Kidney (tissue), 14 donors: Measurements from ENCODE around the gene MBD3L4. TPM values are rescaled to one million over a fixed set of nuclear protein-coding genes. Genes with fewer than 3 reads are reported as not detected.

ENCODE experiments used
- DNase-seq, 5 donors: peaks; one replicate each; pipeline ENCODE4 v3.0.0-alpha.2; 2013 to 2020
- FAIRE-seq: peaks from 2 replicates; lab custom pipeline; 2012; peaks lifted over from hg19 to GRCh38; lab: Jason Lieb, UNC
- H3K27ac ChIP-seq, 2 donors: one replicate each; pipeline ENCODE4 v1.7.0; 2013; ENCODE audit warnings: low read depth in 2 of 2, low read length in 2 of 2, inconsistent platforms in 1 of 2
- H3K27me3 ChIP-seq: one replicate; pipeline ENCODE4 v1.7.1; 2013; ENCODE audit warnings: low read length, inconsistent platforms; ENCODE audit not compliant: control insufficient read depth, insufficient read depth
- H3K36me3 ChIP-seq, 3 donors: one replicate each; pipeline versions ENCODE4 v1.7.0 to v1.7.1; 2013; ENCODE audit warnings: low read length in 3 of 3, control low read depth in 1 of 3, inconsistent platforms in 1 of 3; ENCODE audit not compliant: insufficient read depth in 3 of 3, control insufficient read depth in 2 of 3
- H3K4me1 ChIP-seq, 3 donors: one replicate each; pipeline versions ENCODE4 v1.7.0 to v1.7.1; 2013; ENCODE audit warnings: low read length in 3 of 3, inconsistent platforms in 1 of 3, low read depth in 1 of 3; ENCODE audit not compliant: control insufficient read depth in 2 of 3, insufficient read depth in 2 of 3
- H3K4me3 ChIP-seq, 3 donors: one replicate each; pipeline versions ENCODE4 v1.7.0 to v1.8.1; 2013; ENCODE audit warnings: low read length in 3 of 3, control low read depth in 1 of 3, inconsistent platforms in 1 of 3
- H3K9ac ChIP-seq, 3 donors: one replicate each; pipeline versions ENCODE4 v1.7.0 to v1.7.1; 2013; ENCODE audit warnings: low read length in 3 of 3, control low read depth in 1 of 3, inconsistent platforms in 1 of 3
- H3K9me3 ChIP-seq, 3 donors: one replicate each; pipeline versions ENCODE4 v1.7.0 to v1.7.1; 2013; ENCODE audit warnings: low read length in 3 of 3, control low read depth in 1 of 3, inconsistent platforms in 1 of 3; ENCODE audit not compliant: control insufficient read depth in 2 of 3, insufficient read depth in 1 of 3
- CTCF ChIP-seq: IDR thresholded peaks from 3 replicates; pipeline ENCODE4 v1.5.1; 2012; ENCODE audit warnings: mild to moderate bottlenecking, moderate library complexity, borderline replicate concordance; ENCODE audit not compliant: insufficient read depth; ENCODE audit errors: extremely low read depth
- intact Hi-C: fragments of 100-400 bp; cut with DNase I; formaldehyde crosslinking; loops from one replicate; pipeline ENCODE4 v1.11.1; 2022
- polyA plus RNA-seq: library from polyadenylated mRNA; stranded (reverse); fragments of 350-450 nt; fragmentation: Illumina TruSeq; extraction: RNeasy Lipid Tissue Mini Kit (QIAGEN cat#74804); gene quantifications from one replicate; pipeline ENCODE4 v1.2.3, GENCODE V29; 2014; ENCODE audit warnings: low read depth, low replicate concordance; ENCODE audit not compliant: insufficient read depth
- total RNA-seq: library from RNA; stranded (reverse); fragmentation: NEBNext Ultra II Directional; extraction: Animal tissue kit (Norgen Biotek cat#: 25700); gene quantifications from one replicate; pipeline ENCODE4 v1.2.1, GENCODE V29; 2021
- donor health status: control.
- donor health status: control.
- donor health status: control.
- donor health status: control.
- donor health status: control.
- donor health status: DM: yes; HTN: yes; CAD: no.
- donor health status: Normal renal cell carcinoma (clear cell type).

Gene MBD3L4
- total and polyA plus RNA-seq, 2 donors from 2014 or later = not detected

GRCh38 chr19:7010722-7011593 is 29.0 kb downstream of the MBD3L4 start:
- DNase-seq (no peak), FAIRE-seq (no peak)
- no peaks in the 10 kb centered on the region for H3K9me3 ChIP-seq
- H3K27me3 ChIP-seq = no peaks in the 10 kb centered on the region
- no peaks in the 10 kb centered on the region for H3K36me3 ChIP-seq
- intact Hi-C loops = no loop called here
- no peak for TF ChIP-seq CTCF
- H3K4me3 ChIP-seq = no peak overlapping the region
- no peak overlapping the region for H3K27ac ChIP-seq
- H3K4me1 ChIP-seq = no peaks in the 10 kb centered on the region
- no peak overlapping the region for H3K9ac ChIP-seq

DNA sequence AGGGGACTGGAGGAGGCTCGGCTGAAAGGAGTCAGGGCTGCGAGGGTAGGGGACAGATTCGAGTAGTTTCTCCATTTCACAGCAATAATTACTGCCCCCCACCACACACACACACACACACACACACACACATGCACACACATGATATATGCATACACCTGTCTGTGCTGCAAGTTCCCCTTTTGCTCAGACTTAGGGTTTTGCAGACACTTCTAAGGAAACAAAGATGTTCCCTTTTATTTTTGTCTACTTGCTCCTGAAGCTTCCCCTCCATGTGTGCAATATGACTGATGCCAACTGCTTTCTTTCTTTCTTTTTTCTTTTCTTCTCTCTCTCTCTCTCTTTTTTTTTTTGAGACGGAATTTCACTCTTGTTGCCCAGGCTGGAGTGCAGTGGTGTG is 32.1 kb downstream of the MBD3L4 start:
- FAIRE-seq (no peak), DNase-seq (no peak)
- H3K9ac ChIP-seq = no peak overlapping the region
- intact Hi-C loops = no loop called here
- no peaks in the 10 kb centered on the region for H3K4me1 ChIP-seq
- no peaks in the 10 kb centered on the region for H3K36me3 ChIP-seq
- H3K27me3 ChIP-seq = no peaks in the 10 kb centered on the region
- no peaks in the 10 kb centered on the region for H3K9me3 ChIP-seq
- H3K4me3 ChIP-seq = no peak overlapping the region
- no peak overlapping the region for H3K27ac ChIP-seq
- TF ChIP-seq CTCF = no peak

- no peaks in the 10 kb centered on the region for H3K9me3 ChIP-seq
- no peaks in the 10 kb centered on the region for H3K4me1 ChIP-seq
- H3K36me3 ChIP-seq = no peaks in the 10 kb centered on the region
- no peak overlapping the region for H3K4me3 ChIP-seq
- DNase-seq (no peak), FAIRE-seq (no peak)
- H3K27ac ChIP-seq = no peak overlapping the region
- no peaks in the 10 kb centered on the region for H3K27me3 ChIP-seq
- intact Hi-C loops = no loop called here
- no peak for TF ChIP-seq CTCF
- no peak overlapping the region for H3K9ac ChIP-seq
These were observed 33.8 kb downstream of the MBD3L4 start for GRCh38 chr19:7006135-7006704.
